Motor neuron (in vitro differentiated cells): ENCODE measurements around the gene LGALS7B. TPM values are rescaled to one million over a fixed set of nuclear protein-coding genes. Genes with fewer than 3 reads are reported as not detected.

Experiments used
- ATAC-seq, 8 experiments: fragments of 200-7000 bp; cut with Tn5 transposase; replicated peaks in 6 of 8; 2 replicates each; pipeline ENCODE4 v1.8.0; 2021; ENCODE audit warnings: mild to moderate bottlenecking in 8 of 8, moderate library complexity in 8 of 8
- H3K27ac ChIP-seq, 2 donors: fragments of 250-450 bp; sonication (Bioruptor Pico); 2 replicates each; pipeline ENCODE4 v1.9.0; 2021; ENCODE audit warnings: antibody characterized with exemption in 2 of 2, mild to moderate bottlenecking in 2 of 2, moderate library complexity in 1 of 2
- H3K4me1 ChIP-seq, 2 donors: fragments of 250-450 bp; sonication (Bioruptor Pico); replicated peaks in 1 of 2; 2 replicates each; pipeline ENCODE4 v1.6.1; 2021; ENCODE audit warnings: antibody characterized with exemption in 2 of 2, mild to moderate bottlenecking in 2 of 2, moderate library complexity in 1 of 2
- H3K4me3 ChIP-seq, 5 donors: fragments of 250-450 bp; sonication (Bioruptor Pico); 2 replicates each; pipeline ENCODE4 v1.9.0; 2021; ENCODE audit warnings: antibody characterized with exemption in 5 of 5, mild to moderate bottlenecking in 5 of 5, moderate library complexity in 4 of 5
- WGBS, 10 experiments: fragments of 450-650 bp; shearing (Covaris generic); methylation state at CpG; one replicate each; pipeline ENCODE4 v1.0.0; 2022; 5-methylcytosine and 5-hydroxymethylcytosine counted together
- in situ Hi-C, 9 experiments: fragments of 400-800 bp; cut with MboI; loops; one replicate each; pipeline ENCODE4 v1.15.0; 2021; ENCODE audit warnings: low sequenced_read_pairs in 9 of 9, low pct_unique_long_range_greater_than_20kb in 2 of 9; ENCODE audit not compliant: unreplicated experiment in 9 of 9
- total RNA-seq, 8 experiments: library from RNA; unstranded; fragments of 300-600 nt; gene quantifications; 2 replicates each; pipeline versions ENCODE4 v1.2.3 to v1.2.4, GENCODE V29; 2022

LGALS7B gene
- total RNA-seq, 8 experiments from 2014 or later, result 1.0 to 5.0 TPM; not detected in 6

DNA sequence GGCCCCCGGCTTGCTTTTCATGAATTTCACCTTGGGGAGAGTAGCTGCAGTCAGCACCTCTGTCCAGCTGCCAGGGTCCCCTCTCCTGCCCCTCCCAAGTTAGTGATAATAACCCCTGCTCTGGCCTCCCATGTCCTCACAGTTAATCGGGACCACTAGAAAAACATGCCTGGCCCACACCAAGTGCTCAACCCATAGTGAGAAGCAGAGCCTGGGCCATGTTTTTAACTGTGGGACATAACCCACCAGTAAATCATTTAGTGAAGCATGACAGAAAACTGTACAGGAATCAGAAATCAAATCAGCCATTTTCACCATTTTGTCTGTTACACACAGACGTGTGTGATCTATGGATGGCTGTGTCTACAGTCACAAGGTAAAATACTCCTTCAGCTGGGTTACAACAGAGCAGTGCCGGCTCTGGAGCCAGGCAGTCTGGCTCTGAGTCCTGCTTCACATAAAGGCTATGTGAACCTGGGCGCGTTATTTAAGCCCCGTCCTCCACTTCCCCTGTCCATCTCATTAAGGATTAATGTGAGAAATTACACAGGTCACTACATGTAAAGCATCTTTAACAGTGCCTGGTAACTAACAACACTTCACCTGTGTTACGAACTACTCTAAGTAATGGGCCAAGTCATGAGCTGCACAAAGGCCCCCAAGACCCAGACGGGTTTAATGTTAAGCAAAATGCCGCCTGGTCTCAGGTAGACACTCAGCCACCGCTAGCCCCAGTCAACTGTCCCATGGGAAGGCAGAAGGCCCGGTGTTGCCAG lies 50.2 kb downstream of the LGALS7B start:
- no peak overlapping the region for H3K4me3 ChIP-seq
- no peak overlapping the region for H3K27ac ChIP-seq
- no peaks in the 10 kb centered on the region for H3K4me1 ChIP-seq
- no peak for ATAC-seq
- 83 to 100% (median 96%) methylated on average over 1 to 11 of the region's 12 CpGs for WGBS, 10 experiments
- in situ Hi-C loops, result no loop called here

DNA sequence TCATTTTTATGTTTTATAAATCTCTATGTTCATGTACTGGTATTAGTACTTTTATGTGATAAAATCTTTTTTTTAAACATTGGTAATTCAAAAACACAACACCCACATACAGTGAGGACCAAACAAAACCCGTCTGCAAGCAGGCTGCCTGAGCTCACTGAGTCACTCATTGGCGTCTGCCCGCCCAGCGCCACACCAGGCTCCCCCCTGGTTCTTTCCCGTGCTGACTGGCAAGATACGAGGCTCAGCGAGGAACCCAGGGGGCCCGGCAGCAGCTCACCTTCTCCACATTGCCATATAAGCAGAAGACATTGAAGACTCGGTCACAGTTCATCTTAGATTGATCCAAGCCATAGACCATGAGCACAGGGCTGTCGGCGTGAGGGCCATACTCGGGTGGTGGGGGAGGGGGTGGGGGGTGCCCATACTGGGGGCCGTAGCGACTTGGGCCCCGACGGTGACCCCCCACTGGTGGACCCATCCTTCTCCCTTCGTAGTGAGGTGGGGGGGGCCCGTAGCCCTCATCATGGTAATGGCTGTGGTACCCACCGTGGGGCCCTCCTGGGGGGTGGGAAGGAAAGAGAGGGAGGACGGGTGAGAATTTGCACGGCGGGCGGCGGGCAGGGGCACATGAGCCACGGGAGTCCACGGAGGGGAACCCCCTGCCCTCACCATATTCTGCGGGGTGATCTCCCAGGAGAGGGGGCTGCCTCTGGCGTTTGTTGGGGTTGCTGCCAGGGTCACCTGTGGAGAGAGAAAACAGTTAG lies 51.0 kb downstream of the LGALS7B start:
- peak in 3 of 8 experiments; percentile 9 to 16 (median 15) for ATAC-seq
- 80% methylated on average over 1 of the region's 28 CpGs; no CpG with 5 or more reads in 9 of the 10 experiments for WGBS, 10 experiments

DNA sequence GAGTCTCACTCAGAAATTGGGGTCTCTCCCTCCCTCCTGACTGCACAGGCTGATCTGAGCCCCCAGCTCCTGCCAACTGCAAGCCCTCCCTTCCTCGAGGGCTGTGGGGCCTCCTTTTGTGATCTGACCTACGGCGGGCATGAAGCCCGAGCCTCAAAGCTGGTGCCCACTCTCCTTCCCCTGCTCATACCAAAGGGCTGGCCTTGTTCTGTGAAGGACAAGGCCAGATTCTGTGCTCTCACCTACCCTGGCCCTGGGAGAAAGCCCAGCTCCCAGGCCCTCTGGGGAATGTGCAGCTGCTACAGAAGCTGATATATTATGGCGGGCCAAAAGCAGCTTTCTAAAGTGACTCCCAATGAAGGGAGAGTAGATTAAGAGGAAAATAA lies 51.6 kb downstream of the LGALS7B start:
- in situ Hi-C loops, result no loop called here
- Histone ChIP-seq H3K27ac (no peak overlapping the region), H3K4me3 (no peak overlapping the region), H3K4me1 (no peaks in the 10 kb centered on the region)
- WGBS, 10 experiments, result 100% methylated on average over 4 of the region's 5 CpGs; no CpG with 5 or more reads in 8 of the 10 experiments
- peak in 2 of 8 experiments; percentile 4 to 7 for ATAC-seq

More for the DNA sequence above, 51.0 kb downstream of the LGALS7B start:
- in situ Hi-C loops, result no loop called here
- no peak overlapping the region for H3K4me3 ChIP-seq
- no peak overlapping the region for H3K27ac ChIP-seq
- H3K4me1 ChIP-seq, result no peaks in the 10 kb centered on the region

Other genes starting within 250 kb of the LGALS7B start
- gene MAP4K1, start 171.2 kb upstream of the LGALS7B start, total RNA-seq, result 1 to 10 TPM; 1.4 to 8.6 (median 2.1) TPM
- 100 to 1,000 TPM; 285 to 408 (median 333) TPM for gene EIF3K, start 170.0 kb upstream of the LGALS7B start, total RNA-seq
- 100 to 1,000 TPM in 3 of 8 experiments, 10 to 100 TPM in 5; 31.6 to 251 (median 83.9) TPM for gene ACTN4, start 141.6 kb upstream of the LGALS7B start, total RNA-seq
- 1 to 10 TPM in 2 of 8 experiments, under 1 TPM in 6; 0.11 to 3.7 (median 0.53) TPM for gene CAPN12, start 44.7 kb upstream of the LGALS7B start, total RNA-seq
- 1 to 10 TPM in 1 of 8 experiments, not detected in 7; 1.0 TPM for gene LGALS7, start 15.7 kb upstream of the LGALS7B start, total RNA-seq
- 1 to 10 TPM in 2 of 8 experiments, under 1 TPM in 5, not detected in 1; 0.29 to 1.4 (median 0.50) TPM for gene LGALS4, start 23.7 kb downstream of the LGALS7B start, total RNA-seq
- 100 to 1,000 TPM in 1 of 8 experiments, 10 to 100 TPM in 7; 34.0 to 121 (median 58.9) TPM for gene ECH1, start 42.6 kb downstream of the LGALS7B start, total RNA-seq
- 100 to 1,000 TPM; 142 to 378 (median 198) TPM for gene HNRNPL, start 60.8 kb downstream of the LGALS7B start, total RNA-seq
- 10 to 100 TPM in 1 of 8 experiments, 1 to 10 TPM in 7; 1.1 to 11.0 (median 3.3) TPM for gene RINL, start 89.1 kb downstream of the LGALS7B start, total RNA-seq
- gene SIRT2, start 110.4 kb downstream of the LGALS7B start, total RNA-seq, result 10 to 100 TPM; 22.8 to 66.0 (median 38.1) TPM
- gene NFKBIB, start 110.8 kb downstream of the LGALS7B start, total RNA-seq, result 10 to 100 TPM in 6 of 8 experiments, 1 to 10 TPM in 2; 7.1 to 26.0 (median 11.7) TPM
- 1 to 10 TPM in 5 of 8 experiments, under 1 TPM in 3; 0.38 to 3.0 (median 1.5) TPM for gene CCER2, start 123.0 kb downstream of the LGALS7B start, total RNA-seq
- gene SARS2, start 141.6 kb downstream of the LGALS7B start, total RNA-seq, result 10 to 100 TPM in 7 of 8 experiments, 1 to 10 TPM in 1; 8.4 to 53.6 (median 19.1) TPM
- 10 to 100 TPM; 19.6 to 91.4 (median 31.0) TPM for gene MRPS12, start 141.7 kb downstream of the LGALS7B start, total RNA-seq
- 10 to 100 TPM in 3 of 8 experiments, 1 to 10 TPM in 5; 3.8 to 36.7 (median 7.7) TPM for gene FBXO17, start 186.5 kb downstream of the LGALS7B start, total RNA-seq
- 1 to 10 TPM in 6 of 8 experiments, under 1 TPM in 2; 0.67 to 5.4 (median 3.3) TPM for gene FBXO27, start 243.3 kb downstream of the LGALS7B start, total RNA-seq